ENCODE data around the gene EXOC1. TPM values are rescaled to one million over a fixed set of nuclear protein-coding genes. Genes with fewer than 3 reads are reported as not detected.

EXOC1 gene
- total and polyA plus RNA-seq, 7 donors = 11.0 to 23.8 (median 17.0) TPM

DNA sequence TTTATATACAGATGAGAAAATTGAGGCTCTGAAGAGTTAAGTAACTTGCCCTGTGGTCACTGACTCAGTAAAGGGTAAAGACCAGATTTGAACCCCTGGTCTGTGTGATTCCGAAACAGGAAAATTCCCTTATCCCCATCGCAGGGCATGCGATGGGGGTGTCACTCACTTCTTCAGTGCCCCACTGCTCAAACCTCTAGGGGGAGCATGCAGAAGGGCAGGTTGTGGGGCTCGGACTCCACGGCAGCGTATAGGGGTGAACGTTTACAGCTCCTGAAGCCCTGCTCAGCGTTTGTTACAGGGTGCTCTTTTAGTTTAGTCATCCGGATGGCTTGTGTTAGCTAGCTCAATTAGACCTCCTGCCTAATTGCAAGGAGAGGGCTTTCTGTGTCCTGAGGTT, 3.7 kb upstream of the EXOC1 start:
- Histone ChIP-seq H3K4me3 (no peak overlapping the region), H3K9me3 (no peaks in the 10 kb centered on the region), H3K27me3 (ENCODE audit: insufficient read depth in 3 of 3, low read length in 2 of 3) (peaks cover 0 to 3% (median 0%) of the 10 kb centered on the region in 3 donors), H3K4me1 (peaks cover 11% of the 10 kb centered on the region), H3K27ac (no peak overlapping the region), H3K36me3 (ENCODE audit: insufficient read depth in 1 of 2, low read depth in 1 of 2) (no peaks in the 10 kb centered on the region)
- no peak for DNase-seq
- no peak for TF ChIP-seq CTCF (IDR thresholded peaks at IDR 0.05)
- 67 to 72% (median 69%) methylated on average over 9 of the region's 9 CpGs for WGBS, 3 donors
- ATAC-seq = no peak
- intact Hi-C loops (cut with DNase I) = loop anchor here (5.0 to 10.0 kb wide), 3 partner anchors 295 to 505 kb away; partner anchors contain the start of genes CLOCK (in 1 of the 2) and SRD5A3 (in 1 of the 2)

DNA sequence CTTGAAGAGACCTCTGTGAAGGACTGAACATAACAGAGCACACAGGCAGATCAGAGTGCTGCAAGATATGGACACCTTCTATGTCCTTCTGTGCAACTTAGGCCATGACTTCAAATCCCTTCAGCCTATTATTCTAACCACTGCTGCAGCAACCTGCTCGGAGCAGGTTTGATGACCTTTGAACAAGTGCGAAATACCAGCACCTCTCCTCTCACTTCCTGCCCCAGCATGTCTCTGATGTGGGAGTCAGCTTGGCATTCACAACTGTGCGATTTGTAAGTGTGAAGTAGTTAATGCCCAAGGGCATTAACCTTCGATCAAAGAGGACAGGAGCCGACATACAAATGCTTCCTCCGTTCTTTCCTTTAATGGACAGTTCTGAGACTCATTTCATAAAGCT, 1.6 kb upstream of the EXOC1 start:
- 62 to 87% (median 79%) methylated on average over 6 of the region's 6 CpGs for WGBS, 3 donors
- H3K27ac ChIP-seq = no peak overlapping the region
- no peak for DNase-seq
- peaks cover 0 to 3% (median 0%) of the 10 kb centered on the region in 3 donors for H3K27me3 ChIP-seq (ENCODE audit: insufficient read depth in 3 of 3, low read length in 2 of 3)
- no peak for TF ChIP-seq CTCF (IDR thresholded peaks at IDR 0.05)
- no peak overlapping the region for H3K4me3 ChIP-seq
- no peak for ATAC-seq
- no peaks in the 10 kb centered on the region for H3K36me3 ChIP-seq (ENCODE audit: insufficient read depth in 1 of 2, low read depth in 1 of 2)
- no peaks in the 10 kb centered on the region for H3K9me3 ChIP-seq
- H3K4me1 ChIP-seq = peaks cover 20% of the 10 kb centered on the region
- intact Hi-C loops (cut with DNase I) = loop anchor here (5.0 to 10.0 kb wide), 3 partner anchors 297 to 507 kb away; partner anchors contain the start of genes CLOCK (in 1 of the 2) and SRD5A3 (in 1 of the 2)

- Histone ChIP-seq H3K27ac (peak overlapping the region; percentile 94), H3K9me3 (no peaks in the 10 kb centered on the region), H3K27me3 (ENCODE audit: insufficient read depth in 3 of 3, low read length in 2 of 3) (no peaks in the 10 kb centered on the region), H3K36me3 (ENCODE audit: insufficient read depth in 1 of 2, low read depth in 1 of 2) (peaks cover 0 to 16% of the 10 kb centered on the region in 2 donors), H3K4me3 (peak overlapping the region; percentile 100), H3K4me1 (peaks cover 20% of the 10 kb centered on the region)
- intact Hi-C loops (cut with DNase I) = loop anchor here (5.0 to 10.0 kb wide), 3 partner anchors 299 to 509 kb away; partner anchors contain the start of genes CLOCK (in 1 of the 2) and SRD5A3 (in 1 of the 2)
- DNase-seq = no peak
- no peak for TF ChIP-seq CTCF (IDR thresholded peaks at IDR 0.05)
- ATAC-seq = peak in 3 of 4 donors; percentile 26 to 33 (median 29)
- 11 to 13% (median 13%) methylated on average over 7 of the region's 7 CpGs for WGBS, 3 donors
These were observed 681 bp downstream of the EXOC1 start for GRCh38 chr4:55854129-55854528.

GRCh38 chr4:55857586-55857985, 4.1 kb downstream of the EXOC1 start:
- intact Hi-C loops (cut with DNase I) = loop anchor here (10.0 kb wide), 2 partner anchors 303 to 513 kb away; partner anchors contain the start of gene SRD5A3 (in 1 of the 2)
- no peak for ATAC-seq
- no peak overlapping the region for H3K4me3 ChIP-seq
- no peak for TF ChIP-seq CTCF (IDR thresholded peaks at IDR 0.05)
- H3K27ac ChIP-seq = no peak overlapping the region
- 92 to 95% (median 93%) methylated on average over 1 of the region's 1 CpG for WGBS, 3 donors
- no peaks in the 10 kb centered on the region for H3K27me3 ChIP-seq (ENCODE audit: insufficient read depth in 3 of 3, low read length in 2 of 3)
- no peak for DNase-seq
- H3K4me1 ChIP-seq = peaks cover 20% of the 10 kb centered on the region
- H3K36me3 ChIP-seq (ENCODE audit: insufficient read depth in 1 of 2, low read depth in 1 of 2) = peaks cover 0 to 48% of the 10 kb centered on the region in 2 donors
- H3K9me3 ChIP-seq = no peaks in the 10 kb centered on the region

DNA sequence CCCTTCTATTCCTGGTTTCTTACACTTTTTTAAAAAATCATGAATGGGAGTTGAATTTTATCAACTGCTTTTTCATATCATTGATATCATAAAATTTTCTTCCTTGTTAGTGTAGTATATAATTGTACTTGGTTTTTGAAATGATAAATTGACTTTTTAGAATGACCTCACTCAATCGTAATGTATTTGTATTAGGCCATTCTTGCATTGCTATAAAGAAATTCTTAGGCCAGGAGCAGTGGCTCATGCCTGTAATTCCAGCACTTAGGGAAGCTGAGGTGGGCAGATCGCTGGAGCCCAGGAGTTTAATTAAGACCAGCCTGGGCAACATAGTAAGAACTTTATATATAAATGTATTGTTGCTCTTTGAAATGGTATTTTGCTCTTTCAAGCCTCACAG, 6.3 kb downstream of the EXOC1 start:
- Histone ChIP-seq H3K9me3 (no peaks in the 10 kb centered on the region), H3K27ac (no peak overlapping the region), H3K4me3 (no peak overlapping the region), H3K27me3 (ENCODE audit: insufficient read depth in 3 of 3, low read length in 2 of 3) (no peaks in the 10 kb centered on the region), H3K4me1 (peaks cover 9% of the 10 kb centered on the region), H3K36me3 (ENCODE audit: insufficient read depth in 1 of 2, low read depth in 1 of 2) (peaks cover 0 to 67% of the 10 kb centered on the region in 2 donors)
- DNase-seq (no peak), ATAC-seq (no peak)
- WGBS, 3 donors = 65 to 95% (median 73%) methylated on average over 2 of the region's 2 CpGs
- TF ChIP-seq CTCF (IDR thresholded peaks at IDR 0.05) = no peak
- intact Hi-C loops (cut with DNase I) = loop anchor here (10.0 kb wide), 2 partner anchors 305 to 515 kb away; partner anchors contain the start of gene SRD5A3 (in 1 of the 2)

All from psoas muscle (tissue), 8 donors.